Measurements from ENCODE around the gene IGSF9. TPM values are rescaled to one million over a fixed set of nuclear protein-coding genes. Genes with fewer than 3 reads are reported as not detected.

The IGSF9 gene
- total RNA-seq, 1 donor from 2014 or later = 13.8 TPM

GRCh38 chr1:159898527-159898926, 46.9 kb downstream of the IGSF9 start:
- DNase-seq (ENCODE audit: low spot score) = no peak

GRCh38 chr1:159897962-159898361, 47.5 kb downstream of the IGSF9 start:
- DNase-seq (ENCODE audit: low spot score) = no peak

- no peak for DNase-seq (ENCODE audit: low spot score)
Measured at GRCh38 chr1:159896546-159896930, 48.9 kb downstream of the IGSF9 start.

- no peak for DNase-seq (ENCODE audit: low spot score)
Measured at GRCh38 chr1:159895836-159896545, 49.4 kb downstream of the IGSF9 start.

- no peak for DNase-seq (ENCODE audit: low spot score)
Measured at GRCh38 chr1:159895286-159895685, 50.1 kb downstream of the IGSF9 start.

- no peak for DNase-seq (ENCODE audit: low spot score)
Measured at GRCh38 chr1:159892944-159893343, 52.5 kb downstream of the IGSF9 start.

- DNase-seq (ENCODE audit: low spot score) = peak; percentile 86
Measured at GRCh38 chr1:159891275-159892157, 53.9 kb downstream of the IGSF9 start.

- no peak for DNase-seq (ENCODE audit: low spot score)
Measured at GRCh38 chr1:159890390-159890789, 55.0 kb downstream of the IGSF9 start.

- DNase-seq (ENCODE audit: low spot score) = no peak
Measured at GRCh38 chr1:159889821-159890252, 55.6 kb downstream of the IGSF9 start.

GRCh38 chr1:159889202-159889601, 56.2 kb downstream of the IGSF9 start:
- DNase-seq (ENCODE audit: low spot score) = no peak

- no peak for DNase-seq (ENCODE audit: low spot score)
Measured at GRCh38 chr1:159884296-159884695, 61.1 kb downstream of the IGSF9 start.

GRCh38 chr1:159883134-159883533, 62.3 kb downstream of the IGSF9 start:
- DNase-seq (ENCODE audit: low spot score) = no peak

- DNase-seq (ENCODE audit: low spot score) = no peak
Measured at GRCh38 chr1:159882527-159882862, 62.9 kb downstream of the IGSF9 start.

GRCh38 chr1:159881622-159882526, 63.5 kb downstream of the IGSF9 start:
- DNase-seq (ENCODE audit: low spot score) = peak; percentile 94

GRCh38 chr1:159880430-159880829, 65.0 kb downstream of the IGSF9 start:
- DNase-seq (ENCODE audit: low spot score) = no peak

GRCh38 chr1:159879977-159880376, 65.4 kb downstream of the IGSF9 start:
- no peak for DNase-seq (ENCODE audit: low spot score)

GRCh38 chr1:159879136-159879535, 66.3 kb downstream of the IGSF9 start:
- no peak for DNase-seq (ENCODE audit: low spot score)

- no peak for DNase-seq (ENCODE audit: low spot score)
Measured at GRCh38 chr1:159877695-159878444, 67.5 kb downstream of the IGSF9 start.
